B cell (primary cell): ENCODE results near the gene MAD1L1.

Experiments used
- CTCF ChIP-seq: fragments of 200-600 bp; IDR thresholded peaks from one replicate; pipeline ENCODE4 v1.8.0; 2022; ENCODE audit warnings: antibody characterized with exemption, mild to moderate bottlenecking
- EZH2 ChIP-seq: IDR thresholded peaks from 2 replicates; pipeline ENCODE4 v1.6.1; 2012; ENCODE audit warnings: borderline replicate concordance, low read depth, mild to moderate bottlenecking, moderate library complexity, low read length; ENCODE audit not compliant: insufficient read depth, poor library complexity, severe bottlenecking

DNA sequence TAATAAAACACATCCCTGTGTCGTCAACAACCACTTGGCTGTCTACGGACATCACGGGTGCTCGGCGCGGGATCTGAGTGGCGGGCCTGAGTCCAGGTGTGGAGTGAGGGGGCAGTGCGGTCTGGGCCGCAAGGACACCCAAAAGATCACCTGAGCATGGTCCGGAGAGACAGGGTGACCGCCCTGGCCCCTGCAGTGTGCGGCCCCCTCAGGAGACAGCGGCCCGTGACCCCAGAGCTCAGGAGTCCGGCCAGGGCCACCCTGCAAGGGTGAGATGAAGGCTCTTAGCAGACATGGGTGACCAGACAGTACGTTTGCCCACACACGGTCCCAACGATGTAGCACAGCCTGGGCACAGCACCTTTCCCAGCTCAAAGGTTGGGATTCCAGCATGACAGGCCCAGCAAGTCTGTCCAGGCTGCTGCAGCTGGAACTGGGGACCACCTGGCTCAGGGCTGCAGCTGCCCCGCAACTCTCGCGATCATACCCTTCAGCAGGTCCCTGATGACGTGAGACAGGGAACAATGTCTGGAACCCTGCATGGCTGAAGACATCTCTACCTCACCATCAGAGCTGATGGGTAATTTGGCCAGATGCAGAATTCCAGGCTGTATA lies 324.9 kb downstream of the MAD1L1 start:
- no peak for TF ChIP-seq CTCF
- no peak for TF ChIP-seq EZH2
